ENCODE data around the gene STAT5B. TPM values are rescaled to one million over a fixed set of nuclear protein-coding genes. Genes with fewer than 3 reads are reported as not detected.
"Not testable (repeated sequence)": the region's sequence is repeated elsewhere in the genome, so short reads cannot be mapped to it uniquely, and the experiment has no call there.

STAT5B gene
- total RNA-seq, 4 donors from 2014 or later = 72.1 to 187 (median 144) TPM

GRCh38 chr17:42268236-42268635, 8.0 kb downstream of the STAT5B start:
- no peaks in the 10 kb centered on the region for H3K9me3 ChIP-seq
- TF ChIP-seq CTCF (IDR thresholded peaks at IDR 0.05) (no peak), POLR2A (IDR thresholded peaks at IDR 0.05) (no peak)
- H3K27me3 ChIP-seq = no peaks in the 10 kb centered on the region
- H3K4me3 ChIP-seq = no peak overlapping the region
- intact Hi-C loops (cut with DNase I; ENCODE audit: low total_unique reads) = no loop called here
- H3K27ac ChIP-seq = no peak overlapping the region
- H3K4me1 ChIP-seq = no peaks in the 10 kb centered on the region
- no peak for DNase-seq
- no peaks in the 10 kb centered on the region for H3K36me3 ChIP-seq

GRCh38 chr17:42266918-42267766, 9.0 kb downstream of the STAT5B start:
- H3K9me3 ChIP-seq = no peaks in the 10 kb centered on the region
- H3K27me3 ChIP-seq = no peaks in the 10 kb centered on the region
- no peaks in the 10 kb centered on the region for H3K4me1 ChIP-seq
- H3K36me3 ChIP-seq = no peaks in the 10 kb centered on the region
- TF ChIP-seq POLR2A (IDR thresholded peaks at IDR 0.05) (no peak), CTCF (IDR thresholded peaks at IDR 0.05) (no peak)
- H3K27ac ChIP-seq = no peak overlapping the region
- H3K4me3 ChIP-seq = no peak overlapping the region
- DNase-seq = no peak
- intact Hi-C loops (cut with DNase I; ENCODE audit: low total_unique reads) = no loop called here

- no peak for TF ChIP-seq POLR2A (IDR thresholded peaks at IDR 0.05)
- no peak for TF ChIP-seq CTCF (IDR thresholded peaks at IDR 0.05)
- DNase-seq = no peak
- Histone ChIP-seq H3K36me3 (no peaks in the 10 kb centered on the region), H3K27me3 (no peaks in the 10 kb centered on the region), H3K4me1 (no peaks in the 10 kb centered on the region), H3K27ac (no peak overlapping the region), H3K9me3 (no peaks in the 10 kb centered on the region), H3K4me3 (no peak overlapping the region)
- intact Hi-C loops (cut with DNase I; ENCODE audit: low total_unique reads) = no loop called here
These were observed 9.7 kb downstream of the STAT5B start for GRCh38 chr17:42266462-42266861.

- H3K4me1 ChIP-seq; H3K27ac ChIP-seq; H3K27me3 ChIP-seq; H3K9me3 ChIP-seq; intact Hi-C loops (cut with DNase I; ENCODE audit: low total_unique reads); DNase-seq; H3K4me3 ChIP-seq; H3K36me3 ChIP-seq: not testable (repeated sequence)
These were observed 11.8 kb downstream of the STAT5B start for GRCh38 chr17:42264366-42264765.

GRCh38 chr17:42260318-42260717, 15.9 kb downstream of the STAT5B start:
- DNase-seq = no peak
- H3K27me3 ChIP-seq = no peaks in the 10 kb centered on the region
- H3K4me3 ChIP-seq = no peak overlapping the region
- no peaks in the 10 kb centered on the region for H3K4me1 ChIP-seq
- no peaks in the 10 kb centered on the region for H3K36me3 ChIP-seq
- TF ChIP-seq POLR2A (IDR thresholded peaks at IDR 0.05) = no peak
- no peak for TF ChIP-seq CTCF (IDR thresholded peaks at IDR 0.05)
- no peak overlapping the region for H3K27ac ChIP-seq
- H3K9me3 ChIP-seq = no peaks in the 10 kb centered on the region
- intact Hi-C loops (cut with DNase I; ENCODE audit: low total_unique reads) = no loop called here
